ENCODE data around the gene COASY.

DNA sequence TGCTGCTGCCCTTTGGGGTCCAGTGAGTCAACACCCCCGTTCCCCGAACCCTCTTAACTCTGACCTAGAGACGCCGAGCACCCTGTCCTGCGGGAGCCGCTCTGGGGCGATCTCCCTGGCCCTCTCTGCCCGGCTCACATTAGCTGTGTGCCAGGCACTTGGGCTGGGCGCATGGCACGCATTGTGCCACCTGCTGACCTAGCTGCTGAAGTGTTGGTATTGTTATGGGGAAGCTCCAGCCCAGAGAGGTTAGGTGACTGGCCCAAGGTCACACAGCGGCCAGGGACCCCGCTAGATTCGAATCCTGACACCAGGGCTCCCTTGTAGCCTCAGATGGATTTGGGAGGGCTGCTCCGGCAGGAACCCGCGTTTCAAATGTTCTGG is 8.1 kb upstream of the COASY start:
- TF ChIP-seq POLR2A (IDR thresholded peaks at IDR 0.05) = no peak
- TF ChIP-seq, protein P1, sequence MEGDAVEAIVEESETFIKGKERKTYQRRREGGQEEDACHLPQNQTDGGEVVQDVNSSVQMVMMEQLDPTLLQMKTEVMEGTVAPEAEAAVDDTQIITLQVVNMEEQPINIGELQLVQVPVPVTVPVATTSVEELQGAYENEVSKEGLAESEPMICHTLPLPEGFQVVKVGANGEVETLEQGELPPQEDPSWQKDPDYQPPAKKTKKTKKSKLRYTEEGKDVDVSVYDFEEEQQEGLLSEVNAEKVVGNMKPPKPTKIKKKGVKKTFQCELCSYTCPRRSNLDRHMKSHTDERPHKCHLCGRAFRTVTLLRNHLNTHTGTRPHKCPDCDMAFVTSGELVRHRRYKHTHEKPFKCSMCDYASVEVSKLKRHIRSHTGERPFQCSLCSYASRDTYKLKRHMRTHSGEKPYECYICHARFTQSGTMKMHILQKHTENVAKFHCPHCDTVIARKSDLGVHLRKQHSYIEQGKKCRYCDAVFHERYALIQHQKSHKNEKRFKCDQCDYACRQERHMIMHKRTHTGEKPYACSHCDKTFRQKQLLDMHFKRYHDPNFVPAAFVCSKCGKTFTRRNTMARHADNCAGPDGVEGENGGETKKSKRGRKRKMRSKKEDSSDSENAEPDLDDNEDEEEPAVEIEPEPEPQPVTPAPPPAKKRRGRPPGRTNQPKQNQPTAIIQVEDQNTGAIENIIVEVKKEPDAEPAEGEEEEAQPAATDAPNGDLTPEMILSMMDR (IDR thresholded peaks at IDR 0.05) = no peak

Data from right lobe of liver (tissue), 4 donors.